GM11168 (cell line): ENCODE measurements around the gene TSG101.

Experiments used
- in situ Hi-C: fragments of 300-500 bp; cut with MboI; formaldehyde crosslinking; loops from one replicate; pipeline ENCODE4 v1.12.0; 2022; ENCODE audit warnings: low sequenced_read_pairs; ENCODE audit not compliant: unreplicated experiment

The TSG101 gene

GRCh38 chr11:18495703-18496102 is 31.0 kb downstream of the TSG101 start:
- in situ Hi-C loops = no loop called here

GRCh38 chr11:18495271-18495670 is 31.5 kb downstream of the TSG101 start:
- in situ Hi-C loops = no loop called here

- in situ Hi-C loops = no loop called here
These were observed 33.4 kb downstream of the TSG101 start for GRCh38 chr11:18493310-18493709.

GRCh38 chr11:18492888-18493287 is 33.9 kb downstream of the TSG101 start:
- in situ Hi-C loops = no loop called here

GRCh38 chr11:18491924-18492323 is 34.8 kb downstream of the TSG101 start:
- in situ Hi-C loops = no loop called here

- in situ Hi-C loops = no loop called here
These were observed 35.8 kb downstream of the TSG101 start for GRCh38 chr11:18490736-18491485.

- in situ Hi-C loops = no loop called here
These were observed 36.4 kb downstream of the TSG101 start for GRCh38 chr11:18490319-18490718.

- in situ Hi-C loops = no loop called here
These were observed 40.7 kb downstream of the TSG101 start for GRCh38 chr11:18485913-18486528.

- in situ Hi-C loops = no loop called here
These were observed 47.7 kb downstream of the TSG101 start for GRCh38 chr11:18479063-18479462.

- in situ Hi-C loops = no loop called here
These were observed 54.2 kb downstream of the TSG101 start for GRCh38 chr11:18472587-18472986.

- in situ Hi-C loops = no loop called here
These were observed 54.7 kb downstream of the TSG101 start for GRCh38 chr11:18471995-18472394.

GRCh38 chr11:18468961-18469360 is 57.8 kb downstream of the TSG101 start:
- in situ Hi-C loops = no loop called here

- in situ Hi-C loops = no loop called here
These were observed 58.7 kb downstream of the TSG101 start for GRCh38 chr11:18468059-18468458.

GRCh38 chr11:18466402-18466801 is 60.3 kb downstream of the TSG101 start:
- in situ Hi-C loops = no loop called here

GRCh38 chr11:18463439-18463838 is 63.3 kb downstream of the TSG101 start:
- in situ Hi-C loops = no loop called here

- in situ Hi-C loops = no loop called here
These were observed 64.8 kb downstream of the TSG101 start for GRCh38 chr11:18461909-18462308.

- in situ Hi-C loops = no loop called here
These were observed 67.1 kb downstream of the TSG101 start for GRCh38 chr11:18459634-18460033.

- in situ Hi-C loops = no loop called here
These were observed 69.3 kb downstream of the TSG101 start for GRCh38 chr11:18457450-18457849.

- in situ Hi-C loops = no loop called here
These were observed 70.9 kb downstream of the TSG101 start, which contains the start of gene LDHAL6A for GRCh38 chr11:18455686-18456372. Gene LDHAL6A (plus strand): TSS chr11:18455856. CDS start chr11:18456681, 825 bp downstream.

GRCh38 chr11:18452927-18453326 is 73.8 kb downstream of the TSG101 start:
- in situ Hi-C loops = no loop called here

GRCh38 chr11:18449251-18449650 is 77.5 kb downstream of the TSG101 start:
- in situ Hi-C loops = no loop called here
